Thoracic aorta (tissue), 2 donors: ENCODE measurements around the gene RFT1. TPM values are rescaled to one million over a fixed set of nuclear protein-coding genes. Genes with fewer than 3 reads are reported as not detected.

Source experiments
- ATAC-seq: fragments of 150-250 bp; one replicate; pipeline ENCODE4 v1.8.0; 2017; ENCODE audit warnings: low read depth; ENCODE audit not compliant: insufficient number of reproducible peaks, low FRiP score
- DNase-seq: peaks from one replicate; pipeline ENCODE4 v3.0.0-alpha.2; 2020; ENCODE audit warnings: low spot score
- H3K27ac ChIP-seq, 2 donors: fragments of 200-600 bp; sonication (generic); 1 replicate in 1 of 2; 2 replicates in 1 of 2; pipeline ENCODE4 v1.5.1; 2016; ENCODE audit warnings: mild to moderate bottlenecking in 2 of 2, moderate library complexity in 2 of 2
- H3K27me3 ChIP-seq: fragments of 200-600 bp; sonication (generic); replicated peaks from 2 replicates; pipeline ENCODE4 v1.6.0; 2016; ENCODE audit warnings: mild to moderate bottlenecking; ENCODE audit not compliant: insufficient read depth
- H3K36me3 ChIP-seq: fragments of 200-600 bp; sonication (generic); one replicate; pipeline ENCODE4 v1.5.1; 2016
- H3K4me1 ChIP-seq, 2 donors: fragments of 200-600 bp; sonication (generic); 1 replicate in 1 of 2; 2 replicates in 1 of 2; pipeline versions ENCODE4 v1.5.1 to v1.6.0; 2016; ENCODE audit warnings: low read depth in 2 of 2, mild to moderate bottlenecking in 1 of 2; ENCODE audit not compliant: control insufficient read depth in 1 of 2
- H3K4me3 ChIP-seq: fragments of 200-600 bp; sonication (generic); 2 replicates; pipeline ENCODE4 v1.5.1; 2016; ENCODE audit warnings: mild to moderate bottlenecking
- H3K9me3 ChIP-seq: fragments of 200-600 bp; sonication (generic); 2 replicates; pipeline ENCODE4 v1.5.1; 2016
- total RNA-seq, 2 donors: library from RNA; depleted of rRNA; stranded (reverse); fragments of >200 nt; gene quantifications; one replicate each; pipeline versions ENCODE4 v1.1.0 to v1.2.3, GENCODE V29; 2016
- TF ChIP-seq, protein P1 (sequence below): fragments of 200-600 bp; sonication (generic); IDR thresholded peaks from one replicate; pipeline ENCODE4 v1.5.1; 2019; ENCODE audit warnings: antibody characterized with exemption

Gene RFT1
- total RNA-seq, 2 donors from 2014 or later: 7.0 to 17.6 TPM

DNA sequence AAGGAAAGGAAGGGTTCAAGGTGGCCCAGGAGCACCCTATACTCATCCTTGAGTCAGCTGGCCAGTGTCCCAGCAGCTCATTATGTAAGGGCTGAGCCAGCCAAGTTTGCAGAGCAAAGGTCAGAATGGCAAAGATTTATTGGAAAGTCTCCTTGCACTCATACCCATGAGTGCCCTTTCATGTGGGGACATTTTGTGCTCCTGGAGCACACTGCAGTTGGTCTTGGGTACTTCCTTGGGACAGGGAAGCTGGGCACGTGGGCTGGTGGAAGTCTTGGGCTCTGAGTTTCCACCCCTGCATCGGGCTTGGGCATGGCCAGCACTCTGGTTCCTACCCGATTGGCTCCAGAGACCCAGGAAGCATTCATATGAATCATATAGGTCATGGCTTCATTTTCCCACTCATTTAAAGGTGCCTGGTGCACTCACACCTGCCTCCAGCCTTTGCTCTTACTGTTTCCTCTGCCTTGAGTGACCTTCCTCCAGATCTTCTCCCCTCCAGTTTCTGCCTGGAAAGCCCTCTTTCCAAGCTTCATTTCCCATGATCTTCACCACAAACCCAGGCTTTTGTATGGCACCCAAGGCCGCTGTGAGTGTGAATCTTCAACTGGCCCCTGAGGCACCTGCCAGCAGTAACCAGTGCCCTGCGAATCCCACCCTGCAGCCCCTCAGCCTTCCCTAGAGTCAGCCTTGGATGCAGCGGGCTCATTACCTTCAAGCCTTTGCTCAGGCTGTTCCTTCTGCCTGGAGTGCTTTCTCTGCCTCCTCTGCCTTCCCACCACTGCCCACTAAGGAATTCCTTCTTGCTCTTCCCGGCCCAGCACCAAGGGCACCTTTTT, 20.2 kb upstream of the RFT1 start:
- TF ChIP-seq, protein P1, sequence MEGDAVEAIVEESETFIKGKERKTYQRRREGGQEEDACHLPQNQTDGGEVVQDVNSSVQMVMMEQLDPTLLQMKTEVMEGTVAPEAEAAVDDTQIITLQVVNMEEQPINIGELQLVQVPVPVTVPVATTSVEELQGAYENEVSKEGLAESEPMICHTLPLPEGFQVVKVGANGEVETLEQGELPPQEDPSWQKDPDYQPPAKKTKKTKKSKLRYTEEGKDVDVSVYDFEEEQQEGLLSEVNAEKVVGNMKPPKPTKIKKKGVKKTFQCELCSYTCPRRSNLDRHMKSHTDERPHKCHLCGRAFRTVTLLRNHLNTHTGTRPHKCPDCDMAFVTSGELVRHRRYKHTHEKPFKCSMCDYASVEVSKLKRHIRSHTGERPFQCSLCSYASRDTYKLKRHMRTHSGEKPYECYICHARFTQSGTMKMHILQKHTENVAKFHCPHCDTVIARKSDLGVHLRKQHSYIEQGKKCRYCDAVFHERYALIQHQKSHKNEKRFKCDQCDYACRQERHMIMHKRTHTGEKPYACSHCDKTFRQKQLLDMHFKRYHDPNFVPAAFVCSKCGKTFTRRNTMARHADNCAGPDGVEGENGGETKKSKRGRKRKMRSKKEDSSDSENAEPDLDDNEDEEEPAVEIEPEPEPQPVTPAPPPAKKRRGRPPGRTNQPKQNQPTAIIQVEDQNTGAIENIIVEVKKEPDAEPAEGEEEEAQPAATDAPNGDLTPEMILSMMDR: no peak
- no peaks in the 10 kb centered on the region for H3K9me3 ChIP-seq
- DNase-seq: no peak
- H3K4me1 ChIP-seq: peaks cover 5 to 28% of the 10 kb centered on the region in 2 donors
- H3K27ac ChIP-seq: no peak overlapping the region
- H3K4me3 ChIP-seq: no peak overlapping the region
- no peaks in the 10 kb centered on the region for H3K36me3 ChIP-seq
- no peak for ATAC-seq
- H3K27me3 ChIP-seq: no peaks in the 10 kb centered on the region

DNA sequence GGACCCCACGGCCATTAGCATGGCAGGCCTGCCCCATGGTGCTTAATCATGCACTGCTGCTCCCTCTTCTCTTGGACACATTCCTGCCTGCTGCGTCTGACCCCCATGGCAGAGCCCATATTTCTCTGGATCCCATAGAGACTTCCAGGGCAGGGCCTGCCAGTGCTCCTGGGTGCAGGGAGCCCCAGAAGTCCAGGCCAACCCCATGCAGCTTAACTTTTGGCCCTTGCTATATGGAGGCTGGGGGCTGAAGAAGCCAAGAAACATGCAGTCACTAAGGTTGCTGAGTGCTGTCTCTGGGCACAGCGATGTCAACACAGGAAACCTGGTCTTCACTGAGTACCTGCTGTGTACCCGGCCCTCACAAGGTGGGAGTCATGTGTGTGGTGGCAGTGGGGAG, 19.5 kb upstream of the RFT1 start:
- TF ChIP-seq, protein P1: no peak
- Histone ChIP-seq H3K4me1 (peaks cover 0 to 21% of the 10 kb centered on the region in 2 donors), H3K36me3 (no peaks in the 10 kb centered on the region), H3K9me3 (no peaks in the 10 kb centered on the region), H3K4me3 (no peak overlapping the region), H3K27ac (no peak overlapping the region), H3K27me3 (no peaks in the 10 kb centered on the region)
- DNase-seq: no peak
- no peak for ATAC-seq

DNA sequence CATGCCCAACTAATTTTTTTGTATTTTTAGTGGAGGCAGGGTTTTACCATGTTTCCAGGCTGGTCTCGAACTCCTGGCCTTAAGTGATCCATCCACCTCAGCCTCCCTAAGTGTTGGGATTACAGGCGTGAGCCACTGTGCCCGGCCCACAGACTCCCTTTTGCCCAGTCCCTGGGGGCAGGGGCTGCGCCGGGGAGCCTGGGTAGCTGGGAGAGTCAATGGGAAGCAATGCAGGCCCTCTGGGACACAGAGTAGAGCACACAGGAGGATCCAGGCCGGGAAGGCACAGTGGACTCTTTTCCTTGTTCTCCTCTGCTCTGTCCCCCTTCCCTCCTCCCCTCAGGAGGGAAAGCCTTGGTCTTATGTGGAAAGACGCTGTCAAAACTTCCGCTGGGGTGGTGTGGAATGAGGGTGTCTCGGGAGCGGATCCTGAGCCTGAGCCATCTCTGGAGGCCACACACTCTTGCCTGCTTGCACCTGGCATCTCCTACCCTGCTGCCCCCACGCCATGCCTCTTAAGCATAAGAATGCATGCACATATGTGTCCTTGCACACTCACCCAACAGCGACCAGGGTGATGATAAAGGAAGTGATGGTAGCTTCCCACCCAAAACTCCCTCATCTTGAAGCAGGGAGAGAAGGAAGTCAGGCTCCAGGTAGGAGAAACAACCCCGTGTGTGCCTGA, 18.9 kb upstream of the RFT1 start:
- Histone ChIP-seq H3K9me3 (no peaks in the 10 kb centered on the region), H3K27ac (no peak overlapping the region), H3K4me3 (no peak overlapping the region), H3K4me1 (peaks cover 0 to 15% of the 10 kb centered on the region in 2 donors), H3K36me3 (no peaks in the 10 kb centered on the region), H3K27me3 (no peaks in the 10 kb centered on the region)
- ATAC-seq (no peak), DNase-seq (no peak)
- TF ChIP-seq, protein P1: no peak

DNA sequence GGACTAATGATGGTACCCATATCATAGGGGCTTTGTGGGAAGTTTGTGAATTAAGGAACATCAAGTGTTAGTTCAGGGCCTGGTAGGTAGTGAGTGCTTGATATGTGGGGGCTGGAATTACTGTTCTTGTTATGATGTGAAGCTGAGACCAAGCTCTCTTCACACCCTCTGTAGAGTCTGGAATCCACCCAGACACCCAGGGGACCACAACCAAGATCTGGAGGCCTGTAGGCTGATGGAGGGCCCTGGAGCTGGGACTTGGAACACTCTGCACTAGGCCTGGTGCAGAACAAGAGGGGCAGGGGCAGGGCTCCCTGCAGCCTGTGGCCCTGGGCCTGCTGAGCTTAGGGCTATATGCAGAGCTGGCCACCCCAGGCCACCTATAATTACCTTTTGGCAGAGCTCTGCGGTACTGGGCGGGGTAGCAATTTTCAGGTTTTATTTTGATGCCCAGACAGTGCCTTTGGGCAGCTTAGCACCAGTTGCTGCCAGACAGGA, 17.7 kb upstream of the RFT1 start:
- H3K4me3 ChIP-seq: no peak overlapping the region
- no peak for ATAC-seq
- TF ChIP-seq, protein P1: no peak
- H3K9me3 ChIP-seq: no peaks in the 10 kb centered on the region
- no peak for DNase-seq
- no peaks in the 10 kb centered on the region for H3K27me3 ChIP-seq
- no peaks in the 10 kb centered on the region for H3K36me3 ChIP-seq
- H3K4me1 ChIP-seq: peaks cover 0 to 4% of the 10 kb centered on the region in 2 donors
- H3K27ac ChIP-seq: no peak overlapping the region

DNA sequence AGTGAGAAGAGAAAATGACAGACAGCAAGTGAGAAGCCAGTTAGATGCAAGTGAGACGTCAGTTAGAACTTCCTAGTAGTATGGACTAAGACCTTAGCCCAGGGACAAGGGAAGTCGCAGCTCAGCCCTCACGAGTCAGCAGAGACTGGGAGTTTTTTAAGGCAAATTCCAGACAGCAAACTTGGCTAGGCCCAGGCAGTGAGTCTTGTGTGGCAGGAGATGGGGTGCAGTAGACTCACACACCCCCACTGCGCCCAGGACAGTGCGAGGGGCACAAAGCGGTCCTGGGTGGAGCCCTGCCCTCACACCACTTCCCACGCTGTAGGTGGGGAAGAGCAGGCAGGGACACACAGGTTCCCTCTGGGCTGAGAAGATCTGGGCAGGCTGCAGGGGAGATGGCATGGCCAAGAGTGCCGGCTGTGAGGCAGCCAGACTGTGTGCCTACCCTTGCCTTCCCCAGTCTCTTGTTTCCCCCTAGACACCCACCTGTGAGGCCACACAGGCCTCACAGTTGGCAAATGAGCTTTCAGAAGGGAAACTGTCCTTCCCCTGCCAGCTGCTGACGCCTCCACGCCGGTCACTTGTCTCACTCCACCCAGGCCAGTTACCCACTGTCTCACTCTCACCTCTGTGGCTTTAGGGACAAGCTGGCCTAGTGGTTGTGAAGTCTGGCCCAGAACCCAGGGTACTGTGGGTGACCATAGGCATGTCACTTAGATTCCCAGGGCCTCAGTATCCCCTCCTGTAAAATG, 17.1 kb upstream of the RFT1 start:
- ATAC-seq (no peak), DNase-seq (no peak)
- H3K4me1 ChIP-seq: peaks cover 0 to 4% of the 10 kb centered on the region in 2 donors
- no peaks in the 10 kb centered on the region for H3K27me3 ChIP-seq
- no peaks in the 10 kb centered on the region for H3K36me3 ChIP-seq
- H3K4me3 ChIP-seq: no peak overlapping the region
- TF ChIP-seq, protein P1: no peak
- H3K27ac ChIP-seq: no peak overlapping the region
- no peaks in the 10 kb centered on the region for H3K9me3 ChIP-seq
